ENCODE data around the gene SLC23A2.

GRCh38 chr20:4840801-4841200 lies 160.5 kb downstream of the SLC23A2 start:
- TF ChIP-seq PBX3 (CRISPR knock-in tag; IDR thresholded peaks at IDR 0.05) = no peak
- TF ChIP-seq SETDB1 (IDR thresholded peaks at IDR 0.05; ENCODE audit: insufficient read length, low read length) = no peak
- TF ChIP-seq ZNF16 (tag by site-specific recombination; IDR thresholded peaks at IDR 0.05; ENCODE audit: low read depth) = no peak
- TF ChIP-seq CTCF (tag by site-specific recombination; IDR thresholded peaks at IDR 0.05) = no peak
- no peak for TF ChIP-seq ZNF223 (tag by site-specific recombination; IDR thresholded peaks at IDR 0.05)
- TF ChIP-seq BCL11B (tag by site-specific recombination; IDR thresholded peaks at IDR 0.05; ENCODE audit: low read depth) = no peak
- no peak for TF ChIP-seq TRIM28 (IDR thresholded peaks at IDR 0.05; ENCODE audit: borderline replicate concordance, low read length)
- TF ChIP-seq REST (tag by site-specific recombination; IDR thresholded peaks at IDR 0.05) = no peak
- no peak for TF ChIP-seq ZFHX2 (tag by site-specific recombination; conservative IDR thresholded peaks at IDR 0.05)
- no peak for TF ChIP-seq ZNF174 (tag by site-specific recombination; IDR thresholded peaks at IDR 0.05)
- TF ChIP-seq ZBTB21 (tag by site-specific recombination; IDR thresholded peaks at IDR 0.05) = no peak

Data from HEK293 (cell line).